GM12873 (cell line): ENCODE data around the gene SERPINB1.

ENCODE experiments used
- TF ChIP-seq, protein P1 (sequence below): IDR thresholded peaks from 2 replicates; pipeline ENCODE4 v1.5.1; 2012; ENCODE audit warnings: low read depth, mild to moderate bottlenecking, moderate library complexity, low read length, control low read depth; ENCODE audit not compliant: insufficient read depth; ENCODE audit errors: missing control alignments

SERPINB1 gene

DNA sequence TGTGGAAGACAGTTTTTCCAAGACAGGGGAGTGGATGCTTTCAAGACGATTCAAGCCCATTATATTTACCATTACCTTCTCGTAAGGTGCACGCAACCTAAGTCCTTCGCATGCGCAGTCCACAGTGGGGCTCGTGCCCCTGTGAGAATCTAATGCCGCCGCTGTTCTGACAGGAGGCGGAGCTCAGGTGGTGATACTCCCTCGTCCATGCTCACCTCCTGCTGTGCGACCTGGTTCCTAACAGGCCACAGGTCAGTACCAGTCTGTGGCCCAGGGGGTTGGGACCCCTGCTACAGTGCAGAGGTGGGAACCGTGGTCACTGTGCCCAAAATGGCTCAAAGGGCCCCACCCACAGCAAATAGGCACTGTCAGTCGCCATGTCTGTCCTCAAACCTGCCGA, 36.6 kb downstream of the SERPINB1 start:
- TF ChIP-seq, protein P1, sequence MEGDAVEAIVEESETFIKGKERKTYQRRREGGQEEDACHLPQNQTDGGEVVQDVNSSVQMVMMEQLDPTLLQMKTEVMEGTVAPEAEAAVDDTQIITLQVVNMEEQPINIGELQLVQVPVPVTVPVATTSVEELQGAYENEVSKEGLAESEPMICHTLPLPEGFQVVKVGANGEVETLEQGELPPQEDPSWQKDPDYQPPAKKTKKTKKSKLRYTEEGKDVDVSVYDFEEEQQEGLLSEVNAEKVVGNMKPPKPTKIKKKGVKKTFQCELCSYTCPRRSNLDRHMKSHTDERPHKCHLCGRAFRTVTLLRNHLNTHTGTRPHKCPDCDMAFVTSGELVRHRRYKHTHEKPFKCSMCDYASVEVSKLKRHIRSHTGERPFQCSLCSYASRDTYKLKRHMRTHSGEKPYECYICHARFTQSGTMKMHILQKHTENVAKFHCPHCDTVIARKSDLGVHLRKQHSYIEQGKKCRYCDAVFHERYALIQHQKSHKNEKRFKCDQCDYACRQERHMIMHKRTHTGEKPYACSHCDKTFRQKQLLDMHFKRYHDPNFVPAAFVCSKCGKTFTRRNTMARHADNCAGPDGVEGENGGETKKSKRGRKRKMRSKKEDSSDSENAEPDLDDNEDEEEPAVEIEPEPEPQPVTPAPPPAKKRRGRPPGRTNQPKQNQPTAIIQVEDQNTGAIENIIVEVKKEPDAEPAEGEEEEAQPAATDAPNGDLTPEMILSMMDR: no peak

DNA sequence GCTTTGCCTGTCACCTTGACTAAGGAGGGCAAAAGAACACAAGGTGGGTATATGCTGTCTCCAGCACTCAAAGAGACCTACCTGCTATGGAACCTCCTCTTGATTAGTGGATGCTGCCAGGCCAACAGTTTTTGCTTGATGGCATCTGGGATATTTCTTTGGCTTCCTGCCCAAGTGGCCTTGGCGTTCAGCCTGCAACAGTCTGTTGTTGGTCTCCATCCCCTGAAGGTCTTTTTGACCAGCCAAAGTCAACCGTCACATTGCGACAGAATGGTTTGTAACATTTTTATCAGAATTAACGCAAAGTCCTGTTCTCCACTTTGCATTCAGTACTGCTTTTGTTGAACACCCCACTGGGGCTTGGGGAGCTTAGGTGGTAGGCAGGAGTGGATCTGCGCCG, 37.1 kb downstream of the SERPINB1 start:
- TF ChIP-seq, protein P1: no peak

DNA sequence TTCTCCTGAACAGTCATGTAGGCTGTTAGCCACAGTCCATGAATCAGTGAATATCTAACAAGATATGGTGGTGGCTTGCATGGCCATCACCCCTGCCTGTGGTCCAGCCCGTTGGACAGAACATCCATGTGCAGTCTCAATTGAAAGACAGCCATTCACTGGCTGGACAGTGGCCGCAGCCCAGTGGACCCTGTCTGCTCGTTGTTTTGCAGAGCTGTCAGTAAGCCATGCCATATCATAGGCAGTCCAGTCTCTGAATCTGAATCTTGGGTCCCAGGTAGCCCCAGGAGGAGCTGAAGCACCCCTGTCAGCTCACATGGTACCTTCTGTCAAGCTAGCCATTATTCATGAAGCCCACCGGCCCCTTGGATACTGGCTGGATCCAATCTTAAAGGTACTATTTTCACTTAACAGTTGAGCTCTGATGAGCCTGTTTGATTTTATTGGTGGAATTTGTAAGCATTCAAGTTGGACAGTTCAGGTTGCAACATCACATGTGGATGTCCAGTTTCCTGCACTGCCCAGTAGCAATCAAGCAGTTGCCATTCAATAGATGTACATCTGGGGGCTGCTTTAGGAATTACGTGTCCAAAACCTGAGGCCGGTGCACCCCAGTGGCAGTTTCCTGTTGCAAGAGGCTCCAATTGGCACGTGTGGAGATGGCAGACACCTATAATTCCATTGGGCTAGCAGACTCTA, 37.8 kb downstream of the SERPINB1 start:
- TF ChIP-seq, protein P1: no peak

DNA sequence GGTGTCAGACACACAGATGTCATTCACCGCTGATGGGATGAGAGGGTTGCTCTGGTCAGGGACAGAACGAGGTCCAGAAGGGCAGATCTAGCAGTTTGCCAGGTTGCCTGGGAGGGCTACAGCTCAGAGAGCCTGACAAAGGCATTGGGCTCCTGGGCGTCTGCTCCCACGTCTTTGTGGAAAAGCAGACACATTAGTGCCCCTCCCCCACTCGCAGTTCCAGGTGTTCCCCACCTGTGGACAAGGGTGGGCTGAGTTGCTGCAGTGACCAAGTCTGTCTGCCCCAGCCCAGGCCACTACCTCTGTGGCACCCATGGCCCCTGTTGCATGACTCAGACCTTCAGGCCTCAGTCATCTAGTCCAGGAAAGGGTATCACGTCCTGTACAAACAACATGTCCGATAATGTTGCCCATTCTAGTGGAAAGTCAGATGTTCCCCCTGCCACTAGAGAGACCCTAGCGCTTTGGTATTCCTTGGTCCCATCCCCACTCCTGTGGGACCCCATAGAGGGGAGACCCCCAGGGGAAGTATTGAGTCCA, 39.1 kb downstream of the SERPINB1 start:
- TF ChIP-seq, protein P1: no peak

DNA sequence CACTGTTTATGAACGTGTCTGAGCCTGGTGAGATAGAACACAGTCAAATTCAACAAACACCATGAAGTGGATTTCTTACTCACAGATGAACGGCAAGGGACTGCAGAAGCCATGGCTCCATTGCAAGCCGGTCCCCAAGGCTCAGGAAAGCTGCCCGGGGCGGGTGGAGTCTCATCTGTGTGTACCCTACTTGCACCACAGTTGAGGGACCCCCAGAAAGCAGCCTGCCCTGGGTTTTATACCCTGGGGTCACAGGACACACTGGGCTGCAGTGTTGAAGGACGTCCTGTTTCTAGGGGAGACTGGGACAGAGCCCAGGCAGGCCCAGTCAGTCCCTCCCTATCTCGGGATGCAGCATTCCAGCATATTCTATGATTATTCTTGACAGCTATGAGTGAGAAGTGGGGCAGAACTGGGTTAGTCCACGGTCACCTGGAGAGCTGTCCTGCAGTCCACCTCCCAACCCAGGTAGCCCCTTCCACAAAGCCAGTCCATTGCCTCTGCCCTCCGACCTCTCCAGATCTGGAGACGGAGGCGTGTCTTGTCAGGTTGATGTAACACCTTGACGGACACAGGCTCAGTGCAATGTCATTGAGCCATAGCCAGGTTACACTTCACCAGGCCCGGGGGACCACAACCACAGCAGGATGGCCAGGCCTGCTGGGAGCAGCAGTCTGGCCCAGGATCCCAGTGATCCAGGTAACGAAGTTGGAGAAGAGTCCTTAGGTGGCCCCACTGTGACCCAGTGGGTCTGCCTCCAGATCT, 40.9 kb downstream of the SERPINB1 start:
- TF ChIP-seq, protein P1: no peak

DNA sequence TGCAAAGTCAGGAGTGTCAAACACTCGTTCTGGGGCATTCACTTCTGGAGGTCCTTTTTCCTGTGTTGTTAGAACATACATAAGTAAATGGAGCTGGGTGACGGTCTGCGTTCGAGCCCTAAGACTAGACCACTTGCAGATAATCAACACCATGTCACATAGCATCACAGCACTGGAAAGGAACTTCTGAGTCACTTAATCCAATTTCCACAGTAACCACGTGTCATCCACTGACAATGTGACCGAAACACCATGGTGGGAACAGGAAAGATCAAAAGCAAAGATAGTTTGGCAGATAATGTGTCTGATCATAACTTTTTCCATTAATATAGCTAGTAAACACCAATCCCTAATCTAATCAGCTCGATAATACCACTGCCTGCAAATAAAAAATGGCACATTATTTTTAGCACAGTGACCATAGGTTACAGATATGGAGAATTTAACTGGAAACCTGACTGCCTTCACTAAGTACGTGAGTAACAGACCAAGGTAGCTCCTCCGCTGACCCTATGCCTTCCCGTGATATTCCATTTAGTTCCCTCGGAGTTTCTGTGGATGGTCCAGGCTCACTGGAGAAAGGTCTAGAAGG, 41.6 kb downstream of the SERPINB1 start:
- TF ChIP-seq, protein P1: no peak

DNA sequence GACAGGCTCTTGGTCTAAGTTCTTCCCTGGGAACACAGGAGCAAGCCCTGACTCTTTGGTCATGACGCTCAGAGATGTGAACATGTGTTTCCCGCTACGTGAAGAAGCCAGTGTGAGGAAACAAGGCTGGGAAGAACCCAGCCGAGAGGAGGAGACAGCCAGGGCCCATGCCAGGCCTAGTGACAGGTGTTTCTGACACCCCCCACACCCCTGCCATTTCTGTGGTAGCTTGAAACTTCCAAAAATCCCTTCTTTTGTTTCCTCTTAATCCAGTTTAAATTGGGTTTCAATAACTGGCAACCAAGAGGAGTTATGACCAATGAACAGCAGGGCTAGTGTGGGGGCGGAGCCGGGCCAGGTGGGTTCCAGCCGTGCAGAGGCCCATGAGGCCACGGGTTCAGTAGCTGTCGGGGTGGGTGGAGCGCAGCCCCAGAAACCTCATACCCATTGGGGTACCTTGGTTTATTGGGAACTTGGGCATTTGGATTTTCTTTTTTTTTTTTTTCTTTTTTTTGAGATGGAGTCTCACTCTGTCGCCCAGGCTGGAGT, 43.0 kb downstream of the SERPINB1 start:
- TF ChIP-seq, protein P1: no peak
